ENCODE results near the gene KARS1.

DNA sequence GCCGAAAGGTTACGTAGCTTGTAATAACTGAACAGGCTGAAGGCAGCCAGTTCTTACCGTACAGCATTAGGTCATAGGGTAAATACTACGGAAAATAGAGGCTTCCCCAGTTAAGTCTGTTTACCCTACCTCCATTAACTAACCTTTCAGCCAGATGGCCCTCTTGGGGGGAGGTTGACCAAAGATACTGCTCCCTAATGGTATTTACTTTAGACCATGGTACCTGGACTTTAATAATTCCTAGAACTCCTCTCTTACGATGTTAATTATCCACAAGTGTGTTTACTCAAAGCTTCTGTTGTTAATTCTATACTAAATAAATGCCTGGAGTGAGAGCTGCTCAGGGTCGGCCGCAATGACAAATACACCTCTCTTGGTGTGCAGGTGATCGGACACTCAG is 14.6 kb downstream of the KARS1 start:
- TF ChIP-seq, protein P1, sequence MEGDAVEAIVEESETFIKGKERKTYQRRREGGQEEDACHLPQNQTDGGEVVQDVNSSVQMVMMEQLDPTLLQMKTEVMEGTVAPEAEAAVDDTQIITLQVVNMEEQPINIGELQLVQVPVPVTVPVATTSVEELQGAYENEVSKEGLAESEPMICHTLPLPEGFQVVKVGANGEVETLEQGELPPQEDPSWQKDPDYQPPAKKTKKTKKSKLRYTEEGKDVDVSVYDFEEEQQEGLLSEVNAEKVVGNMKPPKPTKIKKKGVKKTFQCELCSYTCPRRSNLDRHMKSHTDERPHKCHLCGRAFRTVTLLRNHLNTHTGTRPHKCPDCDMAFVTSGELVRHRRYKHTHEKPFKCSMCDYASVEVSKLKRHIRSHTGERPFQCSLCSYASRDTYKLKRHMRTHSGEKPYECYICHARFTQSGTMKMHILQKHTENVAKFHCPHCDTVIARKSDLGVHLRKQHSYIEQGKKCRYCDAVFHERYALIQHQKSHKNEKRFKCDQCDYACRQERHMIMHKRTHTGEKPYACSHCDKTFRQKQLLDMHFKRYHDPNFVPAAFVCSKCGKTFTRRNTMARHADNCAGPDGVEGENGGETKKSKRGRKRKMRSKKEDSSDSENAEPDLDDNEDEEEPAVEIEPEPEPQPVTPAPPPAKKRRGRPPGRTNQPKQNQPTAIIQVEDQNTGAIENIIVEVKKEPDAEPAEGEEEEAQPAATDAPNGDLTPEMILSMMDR (IDR thresholded peaks at IDR 0.05; ENCODE audit: poor library complexity, severe bottlenecking): no peak
- TF ChIP-seq, protein P2, sequence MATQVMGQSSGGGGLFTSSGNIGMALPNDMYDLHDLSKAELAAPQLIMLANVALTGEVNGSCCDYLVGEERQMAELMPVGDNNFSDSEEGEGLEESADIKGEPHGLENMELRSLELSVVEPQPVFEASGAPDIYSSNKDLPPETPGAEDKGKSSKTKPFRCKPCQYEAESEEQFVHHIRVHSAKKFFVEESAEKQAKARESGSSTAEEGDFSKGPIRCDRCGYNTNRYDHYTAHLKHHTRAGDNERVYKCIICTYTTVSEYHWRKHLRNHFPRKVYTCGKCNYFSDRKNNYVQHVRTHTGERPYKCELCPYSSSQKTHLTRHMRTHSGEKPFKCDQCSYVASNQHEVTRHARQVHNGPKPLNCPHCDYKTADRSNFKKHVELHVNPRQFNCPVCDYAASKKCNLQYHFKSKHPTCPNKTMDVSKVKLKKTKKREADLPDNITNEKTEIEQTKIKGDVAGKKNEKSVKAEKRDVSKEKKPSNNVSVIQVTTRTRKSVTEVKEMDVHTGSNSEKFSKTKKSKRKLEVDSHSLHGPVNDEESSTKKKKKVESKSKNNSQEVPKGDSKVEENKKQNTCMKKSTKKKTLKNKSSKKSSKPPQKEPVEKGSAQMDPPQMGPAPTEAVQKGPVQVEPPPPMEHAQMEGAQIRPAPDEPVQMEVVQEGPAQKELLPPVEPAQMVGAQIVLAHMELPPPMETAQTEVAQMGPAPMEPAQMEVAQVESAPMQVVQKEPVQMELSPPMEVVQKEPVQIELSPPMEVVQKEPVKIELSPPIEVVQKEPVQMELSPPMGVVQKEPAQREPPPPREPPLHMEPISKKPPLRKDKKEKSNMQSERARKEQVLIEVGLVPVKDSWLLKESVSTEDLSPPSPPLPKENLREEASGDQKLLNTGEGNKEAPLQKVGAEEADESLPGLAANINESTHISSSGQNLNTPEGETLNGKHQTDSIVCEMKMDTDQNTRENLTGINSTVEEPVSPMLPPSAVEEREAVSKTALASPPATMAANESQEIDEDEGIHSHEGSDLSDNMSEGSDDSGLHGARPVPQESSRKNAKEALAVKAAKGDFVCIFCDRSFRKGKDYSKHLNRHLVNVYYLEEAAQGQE (IDR thresholded peaks at IDR 0.05; ENCODE audit: borderline replicate concordance): no peak
- TF ChIP-seq EP300 (conservative IDR thresholded peaks at IDR 0.05; ENCODE audit: poor library complexity, severe bottlenecking) (no peak), RAD21 (conservative IDR thresholded peaks at IDR 0.05) (no peak), SMC3 (conservative IDR thresholded peaks at IDR 0.05; ENCODE audit: poor library complexity) (no peak), POLR2AphosphoS5 (IDR thresholded peaks at IDR 0.05) (no peak), EZH2 (IDR thresholded peaks at IDR 0.05; ENCODE audit: borderline replicate concordance, insufficient read depth, low read length, poor library complexity, severe bottlenecking) (no peak), TAF1 (IDR thresholded peaks at IDR 0.05; ENCODE audit: low read depth) (no peak)
